Neural progenitor cell (in vitro differentiated cells): ENCODE results near the gene TUBB. TPM values are rescaled to one million over a fixed set of nuclear protein-coding genes. Genes with fewer than 3 reads are reported as not detected.
A peak's percentile ranks its signal among the peaks of the same experiment; 100 is the strongest.

Experiments used
- DNase-seq: peaks from one replicate; pipeline ENCODE4 v3.0.0-alpha.2; 2016; ENCODE audit warnings: low spot score
- H2AFZ ChIP-seq: fragments of 200-600 bp; sonication (generic); replicated peaks from 2 replicates; pipeline ENCODE4 v1.6.1; 2016; ENCODE audit warnings: antibody characterized with exemption
- H3F3A ChIP-seq: fragments of 200-600 bp; sonication (generic); 2 replicates; pipeline ENCODE4 v1.6.1; 2016; ENCODE audit warnings: antibody characterized with exemption, low read depth
- H3K27ac ChIP-seq: fragments of 200-600 bp; sonication (generic); 2 replicates; pipeline ENCODE4 v1.5.1; 2016; ENCODE audit warnings: mild to moderate bottlenecking
- H3K27me3 ChIP-seq: fragments of 200-600 bp; sonication (generic); 2 replicates; pipeline ENCODE4 v1.6.1; 2016; ENCODE audit warnings: mild to moderate bottlenecking, moderate library complexity
- H3K36me3 ChIP-seq: fragments of 200-600 bp; sonication (generic); 2 replicates; pipeline ENCODE4 v1.5.1; 2016
- H3K4me1 ChIP-seq: fragments of 200-600 bp; sonication (generic); 2 replicates; pipeline ENCODE4 v1.6.1; 2016; ENCODE audit warnings: mixed run types
- H3K4me2 ChIP-seq: fragments of 200-600 bp; sonication (generic); 2 replicates; pipeline ENCODE4 v1.6.1; 2016
- H3K4me3 ChIP-seq: fragments of 200-600 bp; sonication (generic); 2 replicates; pipeline ENCODE4 v1.5.1; 2016
- H3K79me2 ChIP-seq: fragments of 200-600 bp; sonication (generic); 2 replicates; pipeline ENCODE4 v1.6.1; 2016; ENCODE audit warnings: low read depth
- H3K9ac ChIP-seq: fragments of 200-600 bp; sonication (generic); 2 replicates; pipeline ENCODE4 v1.6.1; 2016
- H3K9me3 ChIP-seq: fragments of 200-600 bp; sonication (generic); 2 replicates; pipeline ENCODE4 v1.5.1; 2016; ENCODE audit warnings: low read depth
- H4K20me1 ChIP-seq: fragments of 200-600 bp; sonication (generic); 2 replicates; pipeline ENCODE4 v1.6.1; 2016; ENCODE audit warnings: low read depth
- H3K27ac Mint-ChIP-seq: 3 replicates; pipeline ENCODE4 v1.8.0; 2021; ENCODE audit warnings: mixed read lengths
- H3K27me3 Mint-ChIP-seq: 2 replicates; pipeline ENCODE4 v1.8.0; 2022; ENCODE audit warnings: low read depth, mild to moderate bottlenecking, inconsistent platforms, moderate library complexity, mixed read lengths; ENCODE audit not compliant: insufficient read depth
- H3K36me3 Mint-ChIP-seq: 3 replicates; pipeline ENCODE4 v1.8.0; 2021; ENCODE audit warnings: mixed read lengths
- H3K4me1 Mint-ChIP-seq: 3 replicates; pipeline ENCODE4 v1.8.0; 2021; ENCODE audit warnings: mixed read lengths
- H3K4me3 Mint-ChIP-seq: 3 replicates; pipeline ENCODE4 v1.8.0; 2021; ENCODE audit warnings: mild to moderate bottlenecking, moderate library complexity, mixed read lengths
- H3K9me3 Mint-ChIP-seq: 3 replicates; pipeline ENCODE4 v1.8.0; 2020; ENCODE audit warnings: mixed read lengths
- CTCF ChIP-seq: fragments of 200-600 bp; sonication (generic); IDR thresholded peaks from 2 replicates; pipeline ENCODE4 v1.5.1; 2017; ENCODE audit warnings: antibody characterized with exemption, mild to moderate bottlenecking
- EZH2 ChIP-seq: fragments of 200-600 bp; sonication (generic); IDR thresholded peaks from 2 replicates; pipeline ENCODE4 v1.6.1; 2017; ENCODE audit warnings: antibody characterized with exemption, mild to moderate bottlenecking, moderate library complexity
- EZH2phosphoT487 ChIP-seq: fragments of 200-600 bp; sonication (generic); IDR thresholded peaks from 2 replicates; pipeline ENCODE4 v1.6.1; 2017; ENCODE audit warnings: antibody characterized with exemption
- total RNA-seq: library from RNA; depleted of rRNA; stranded (reverse); fragments of >200 nt; gene quantifications from 2 replicates; pipeline ENCODE4 v1.2.3, GENCODE V29; 2015; ENCODE audit warnings: low replicate concordance

TUBB gene
- total RNA-seq, 1 donor from 2014 or later: 1,479 TPM

GRCh38 chr6:30686009-30686907, 33.9 kb upstream of the TUBB start, which contains the start of gene PPP1R18:
TSS of gene PPP1R18 (minus strand) at chr6:30686645. CDS start at chr6:30686018, 627 bp downstream.
- peaks cover 65% of the 10 kb centered on the region for H3K4me1 ChIP-seq
- Mint-ChIP-seq H3K4me1 (peaks cover 81% of the 10 kb centered on the region), H3K27me3 (peaks cover 7% of the 10 kb centered on the region), H3K27ac (peak within 1 kb of the TSS; percentile 95), H3K4me3 (peak within 1 kb of the TSS; percentile 95), H3K9me3 (no peaks in the 10 kb centered on the region), H3K36me3 (peaks cover 6% of the 10 kb centered on the region)
- peaks cover 34% of the 10 kb centered on the region for H3F3A ChIP-seq
- H3K27ac ChIP-seq: peak within 1 kb of the TSS; percentile 82
- H4K20me1 ChIP-seq: peaks cover 35% of the 10 kb centered on the region
- TF ChIP-seq EZH2 (no peak), EZH2phosphoT487 (no peak), CTCF (no peak)
- peak within 1 kb of the TSS; percentile 97 for H3K4me2 ChIP-seq
- no peaks in the 10 kb centered on the region for H3K27me3 ChIP-seq
- DNase-seq: peak; percentile 75
- H2AFZ ChIP-seq: peak within 1 kb of the TSS; percentile 35
- peaks cover 80% of the 10 kb centered on the region for H3K79me2 ChIP-seq
- H3K9me3 ChIP-seq: no peaks in the 10 kb centered on the region
- no peaks in the 10 kb centered on the region for H3K36me3 ChIP-seq
- H3K9ac ChIP-seq: peak within 1 kb of the TSS; percentile 8
- H3K4me3 ChIP-seq: peak within 1 kb of the TSS; percentile 90

GRCh38 chr6:30686908-30687658, 33.1 kb upstream of the TUBB start:
- Histone ChIP-seq H3K36me3 (no peaks in the 10 kb centered on the region), H3K4me3 (peak overlapping the region; percentile 90), H3K4me2 (peak overlapping the region; percentile 97), H3K9me3 (no peaks in the 10 kb centered on the region), H3K27me3 (no peaks in the 10 kb centered on the region), H3K27ac (peak overlapping the region; percentile 82), H3F3A (peaks cover 40% of the 10 kb centered on the region), H3K4me1 (peaks cover 64% of the 10 kb centered on the region), H2AFZ (peak overlapping the region; percentile 35), H3K9ac (peak overlapping the region; percentile 5), H3K79me2 (peaks cover 71% of the 10 kb centered on the region), H4K20me1 (peaks cover 27% of the 10 kb centered on the region)
- no peaks in the 10 kb centered on the region for H3K9me3 Mint-ChIP-seq
- peak overlapping the region; percentile 95 for H3K4me3 Mint-ChIP-seq
- H3K36me3 Mint-ChIP-seq: peaks cover 6% of the 10 kb centered on the region
- no peak for TF ChIP-seq CTCF
- TF ChIP-seq EZH2: no peak
- TF ChIP-seq EZH2phosphoT487: no peak
- DNase-seq: peak; percentile 88
- peaks cover 6% of the 10 kb centered on the region for H3K27me3 Mint-ChIP-seq
- peak overlapping the region; percentile 95 for H3K27ac Mint-ChIP-seq
- H3K4me1 Mint-ChIP-seq: peaks cover 80% of the 10 kb centered on the region

- no peaks in the 10 kb centered on the region for H3K9me3 Mint-ChIP-seq
- Histone ChIP-seq H3K4me1 (peaks cover 56% of the 10 kb centered on the region), H4K20me1 (peaks cover 19% of the 10 kb centered on the region), H3K9ac (no peak overlapping the region), H3K27me3 (no peaks in the 10 kb centered on the region), H3K4me2 (peak overlapping the region; percentile 97), H3F3A (peaks cover 43% of the 10 kb centered on the region), H3K36me3 (no peaks in the 10 kb centered on the region), H3K27ac (peak overlapping the region; percentile 40), H3K9me3 (no peaks in the 10 kb centered on the region), H3K4me3 (peak overlapping the region; percentile 90), H2AFZ (no peak overlapping the region), H3K79me2 (peaks cover 64% of the 10 kb centered on the region)
- H3K4me3 Mint-ChIP-seq: peak overlapping the region; percentile 95
- peaks cover 75% of the 10 kb centered on the region for H3K4me1 Mint-ChIP-seq
- H3K36me3 Mint-ChIP-seq: peaks cover 6% of the 10 kb centered on the region
- peak overlapping the region; percentile 95 for H3K27ac Mint-ChIP-seq
- H3K27me3 Mint-ChIP-seq: peaks cover 5% of the 10 kb centered on the region
- TF ChIP-seq EZH2phosphoT487 (no peak), CTCF (peak; percentile 8)
- DNase-seq: no peak
Measured at GRCh38 chr6:30687659-30688431, 32.3 kb upstream of the TUBB start.
